GM12878 (cell line): ENCODE measurements around the gene TRERF1. TPM values are rescaled to one million over a fixed set of nuclear protein-coding genes. Genes with fewer than 3 reads are reported as not detected.

Experiments
- ATAC-seq: fragments of 200-7000 bp; cut with Tn5 transposase; 3 replicates; pipeline ENCODE4 v1.9.1; 2020; ENCODE audit warnings: mild to moderate bottlenecking, moderate library complexity
- BruUV-seq: library from RNA; stranded (reverse); fragments of 400-500 nt; replicated peaks from 2 replicates; lab custom pipeline; 2021; lab: Mats Ljungman, UMichigan
- CTCF ChIA-PET: fragments of 300-600 bp; sonication (Branson Sonifier 250); formaldehyde crosslinking; extraction: SDS; loops from one replicate; lab custom pipeline; 2021; ENCODE audit warnings: inconsistent platforms; lab: Yijun Ruan, JAX
- POLR2A ChIA-PET: fragments of 350-600 bp; formaldehyde crosslinking; extraction: SDS; loops from one replicate; lab custom pipeline; 2021; ENCODE audit warnings: inconsistent platforms; lab: Charles Lee
- RAD21 ChIA-PET: fragments of 300-600 bp; sonication (Branson Sonifier 250); formaldehyde crosslinking; loops from one replicate; lab custom pipeline; 2023; ENCODE audit warnings: antibody characterized with exemption; ENCODE audit not compliant: unreplicated experiment; lab: Charles Lee
- SMC1A ChIA-PET: fragments of 300-600 bp; sonication (Branson Sonifier 250); formaldehyde crosslinking; loops from one replicate; lab custom pipeline; 2023; ENCODE audit not compliant: unreplicated experiment, uncharacterized antibody; lab: Charles Lee
- DNase-seq: peaks from one replicate; pipeline ENCODE4 v3.0.0-alpha.2; 2011; ENCODE audit warnings: low read depth, low spot score
- FAIRE-seq: peaks from 3 replicates; lab custom pipeline; 2011; peaks lifted over from hg19 to GRCh38; lab: Jason Lieb, UNC
- H2AFZ ChIP-seq: 2 replicates; pipeline ENCODE4 v1.6.0; 2011; ENCODE audit warnings: low read depth, low read length, control low read depth; ENCODE audit not compliant: control insufficient read depth
- H3K27ac ChIP-seq: 2 replicates; pipeline ENCODE4 v1.5.1; 2011; ENCODE audit warnings: control low read depth; ENCODE audit not compliant: control insufficient read depth, insufficient read depth
- H3K27me3 ChIP-seq, 2 experiments: replicated peaks in 1 of 2; 2 replicates each; pipeline versions ENCODE4 v1.6.0 to v1.6.1; 2011; ENCODE audit warnings: low read length in 1 of 2; ENCODE audit not compliant: control insufficient read depth in 2 of 2, insufficient read depth in 2 of 2
- H3K36me3 ChIP-seq, 2 experiments: 2 replicates each; pipeline ENCODE4 v1.5.1; 2011; ENCODE audit warnings: low read length in 1 of 2; ENCODE audit not compliant: control insufficient read depth in 2 of 2, insufficient read depth in 2 of 2
- H3K4me1 ChIP-seq: 2 replicates; pipeline ENCODE4 v1.6.1; 2011; ENCODE audit warnings: mild to moderate bottlenecking, low read length, moderate library complexity, mixed read lengths; ENCODE audit not compliant: control insufficient read depth, insufficient read depth
- H3K4me2 ChIP-seq: 2 replicates; pipeline ENCODE4 v1.6.0; 2011; ENCODE audit warnings: control low read depth; ENCODE audit not compliant: control insufficient read depth, insufficient read depth
- H3K4me3 ChIP-seq: fragments of 200-600 bp; sonication (generic); 2 replicates; pipeline ENCODE4 v1.5.1; 2016
- H3K79me2 ChIP-seq: 2 replicates; pipeline ENCODE4 v1.6.0; 2011; ENCODE audit warnings: low read length; ENCODE audit not compliant: control insufficient read depth, insufficient read depth
- H3K9ac ChIP-seq: 2 replicates; pipeline ENCODE4 v1.8.0; 2011; ENCODE audit warnings: low read length, control low read depth, mixed read lengths; ENCODE audit not compliant: control insufficient read depth, insufficient read depth
- H3K9me3 ChIP-seq: replicated peaks from 3 replicates; pipeline ENCODE4 v1.5.1; 2011; ENCODE audit warnings: mild to moderate bottlenecking, low read length; ENCODE audit not compliant: control insufficient read depth, insufficient read depth
- H4K20me1 ChIP-seq: 2 replicates; pipeline ENCODE4 v1.6.0; 2011; ENCODE audit not compliant: control insufficient read depth, insufficient read depth
- ASH2L ChIP-seq: fragments of 300-600, 200-600 bp; sonication (generic); IDR thresholded peaks from 2 replicates; pipeline ENCODE4 v1.6.1; 2017; ENCODE audit warnings: low read depth, mild to moderate bottlenecking, borderline replicate concordance
- ATF7 ChIP-seq: fragments of 450-650 bp; IDR thresholded peaks from 2 replicates; pipeline ENCODE4 v1.6.1; 2016; ENCODE audit warnings: low read depth, mild to moderate bottlenecking
- CHD1 ChIP-seq: IDR thresholded peaks from 2 replicates; pipeline ENCODE4 v1.6.1; 2012; ENCODE audit warnings: low read depth, low read length, improper control_type of control experiment
- CREM ChIP-seq: IDR thresholded peaks from 2 replicates; pipeline ENCODE4 v1.6.1; 2014; ENCODE audit warnings: antibody characterized with exemption, low read depth
- IKZF2 ChIP-seq, 2 experiments: fragments of 450-650 bp; IDR thresholded peaks; 2 replicates each; pipeline ENCODE4 v1.6.1; 2017; ENCODE audit warnings: mild to moderate bottlenecking in 2 of 2, moderate library complexity in 2 of 2
- IRF3 ChIP-seq: fragments of 450-650 bp; IDR thresholded peaks from 2 replicates; pipeline ENCODE4 v1.6.1; 2014; ENCODE audit warnings: mild to moderate bottlenecking
- IRF4 ChIP-seq: IDR thresholded peaks from 2 replicates; pipeline ENCODE4 v1.6.1; 2011; ENCODE audit warnings: low read depth, low read length
- MTA3 ChIP-seq: IDR thresholded peaks from 2 replicates; pipeline ENCODE4 v1.6.1; 2012; ENCODE audit warnings: low read length, inconsistent platforms, borderline replicate concordance
- NFXL1 ChIP-seq: fragments of 450-650 bp; IDR thresholded peaks from 2 replicates; pipeline ENCODE4 v1.6.1; 2017; ENCODE audit warnings: antibody characterized with exemption, mild to moderate bottlenecking, borderline replicate concordance
- NFYA ChIP-seq: IDR thresholded peaks from 2 replicates; pipeline ENCODE4 v1.6.1; 2011; ENCODE audit warnings: low read depth, mild to moderate bottlenecking, low read length, improper control_type of control experiment, borderline replicate concordance
- PRDM15 ChIP-seq: fragments of 450-650 bp; formaldehyde crosslinking; IDR thresholded peaks from 2 replicates; pipeline ENCODE4 v1.4.0; 2020; ENCODE audit warnings: mild to moderate bottlenecking, moderate library complexity
- SKIL ChIP-seq: fragments of 450-650 bp; IDR thresholded peaks from 2 replicates; pipeline ENCODE4 v1.6.1; 2017; ENCODE audit warnings: mild to moderate bottlenecking, low read depth, inconsistent platforms; ENCODE audit not compliant: poor library complexity, severe bottlenecking
- STAT1 ChIP-seq: fragments of 450-650 bp; conservative IDR thresholded peaks from 2 replicates; pipeline ENCODE4 v1.6.1; 2014; ENCODE audit warnings: antibody characterized with exemption, mild to moderate bottlenecking
- TARDBP ChIP-seq: IDR thresholded peaks from 2 replicates; pipeline ENCODE4 v1.6.1; 2016; ENCODE audit warnings: borderline replicate concordance
- WRNIP1 ChIP-seq: IDR thresholded peaks from 2 replicates; pipeline ENCODE4 v1.6.1; 2011; ENCODE audit warnings: low read depth, low read length, improper control_type of control experiment, borderline replicate concordance
- WGBS: methylation state at CpG from one replicate; pipeline ENCODE4 v1.1.6; 2016; ENCODE audit warnings: low lambda C conversion rate; ENCODE audit not compliant: insufficient replicate concordance, insufficient coverage; ENCODE audit errors: missing lambda C conversion rate; 5-methylcytosine and 5-hydroxymethylcytosine counted together
- in situ Hi-C: fragments of 300-500 bp; cut with MboI; formaldehyde crosslinking; loops from 9 replicates; pipeline ENCODE4 v1.14.3; 2018; ENCODE audit warnings: mixed read lengths
- intact Hi-C: fragments of 100-400 bp; cut with micrococcal nuclease; formaldehyde crosslinking; loops from one replicate; pipeline ENCODE4 v1.14.2; 2022; ENCODE audit not compliant: unreplicated experiment
- polyA plus RNA-seq, 11 experiments: library from polyadenylated mRNA; depleted of rRNA in 4 of 11; unstranded in 6 of 11; stranded (reverse) in 5 of 11; fragments of >200 nt; fragmentation: Nextera tagmentation in 4 of 11; fragmentation: Illumina TruSeq in 1 of 11; extraction: Ambion mirVana in 4 of 11; extraction: Trizol in 1 of 11; gene quantifications; 1 replicate in 1 of 11; 2 replicates in 10 of 11; pipeline versions ENCODE4 v1.2.1 to v1.2.3, GENCODE V29; 2011 to 2016; ENCODE audit warnings: inconsistent platforms in 2 of 11, missing spikeins in 2 of 11, low read depth in 1 of 11
- total RNA-seq, 4 experiments: library from RNA; depleted of rRNA in 3 of 4; stranded (reverse); fragments of >200 nt in 3 of 4; fragmentation: Illumina TruSeq in 1 of 4; extraction: Trizol in 1 of 4; gene quantifications; 2 replicates each; pipeline versions ENCODE4 v1.2.1 to v1.2.3, GENCODE V29; 2013 to 2021

Gene TRERF1
- total and polyA plus RNA-seq, 10 of the 15 experiments (the other 5 are each of a cell fraction or from before 2014, with no cell fraction given): 2.2 to 19.4 (median 7.2) TPM

- no peak for TF ChIP-seq SKIL
- TF ChIP-seq PRDM15 (CRISPR knock-in tag): no peak
Measured at GRCh38 chr6:42411406-42411805, 40.3 kb downstream of the TRERF1 start (continued).

GRCh38 chr6:42410861-42411260, 40.9 kb downstream of the TRERF1 start:
- SMC1A ChIA-PET: interaction anchor here (1.1 kb wide), 2 partner anchors 13 to 103 kb away, joined by 3 to 5 read pairs; no protein-coding TSS in a partner anchor
- RAD21 ChIA-PET: no interaction called here
- 39% methylated on average over 1 of the region's 1 CpG for whole genome bisulfite sequencing
- Histone ChIP-seq H4K20me1 (no peaks in the 10 kb centered on the region), H3K36me3 (no peaks in the 10 kb centered on the region), H2AFZ (no peak overlapping the region), H3K27ac (no peak overlapping the region), H3K79me2 (peaks cover 2% of the 10 kb centered on the region), H3K4me3 (no peak overlapping the region), H3K9me3 (no peaks in the 10 kb centered on the region), H3K4me2 (no peak overlapping the region), H3K9ac (no peak overlapping the region)
- DNase-seq (no peak), FAIRE-seq (no peak)
- intact Hi-C loops (no loop called here), in situ Hi-C loops (no loop called here)
- POLR2A ChIA-PET: interaction anchor here (1.2 kb wide), 1 partner anchor 17 kb away, joined by 3 read pairs; no protein-coding TSS in a partner anchor
- BruUV-seq: no TSS peak
- no peak for TF ChIP-seq MTA3
- no peak for TF ChIP-seq STAT1
- TF ChIP-seq CHD1: no peak
- TF ChIP-seq IKZF2 (IDR thresholded peaks at IDR 0.05): no peak
- TF ChIP-seq NFYA: no peak
- TF ChIP-seq WRNIP1: no peak
- no peak for TF ChIP-seq ASH2L
- no peak for TF ChIP-seq TARDBP
- no peak for TF ChIP-seq CREM
- TF ChIP-seq ATF7: no peak
- no peak for TF ChIP-seq IRF4
- TF ChIP-seq IRF3: no peak
- TF ChIP-seq NFXL1: no peak
- TF ChIP-seq, all 136 proteins: peak for 0
- no peak for ATAC-seq
- peaks cover 15% of the 10 kb centered on the region for H3K4me1 ChIP-seq
- H3K27me3 ChIP-seq: no peaks in the 10 kb centered on the region
- CTCF ChIA-PET: interaction anchor here (0.7 to 1.1 kb wide), 2 partner anchors 43 to 94 kb away, joined by 3 read pairs; no protein-coding TSS in a partner anchor
